Measurements from ENCODE around the gene RPL28.

RPL28 gene

DNA sequence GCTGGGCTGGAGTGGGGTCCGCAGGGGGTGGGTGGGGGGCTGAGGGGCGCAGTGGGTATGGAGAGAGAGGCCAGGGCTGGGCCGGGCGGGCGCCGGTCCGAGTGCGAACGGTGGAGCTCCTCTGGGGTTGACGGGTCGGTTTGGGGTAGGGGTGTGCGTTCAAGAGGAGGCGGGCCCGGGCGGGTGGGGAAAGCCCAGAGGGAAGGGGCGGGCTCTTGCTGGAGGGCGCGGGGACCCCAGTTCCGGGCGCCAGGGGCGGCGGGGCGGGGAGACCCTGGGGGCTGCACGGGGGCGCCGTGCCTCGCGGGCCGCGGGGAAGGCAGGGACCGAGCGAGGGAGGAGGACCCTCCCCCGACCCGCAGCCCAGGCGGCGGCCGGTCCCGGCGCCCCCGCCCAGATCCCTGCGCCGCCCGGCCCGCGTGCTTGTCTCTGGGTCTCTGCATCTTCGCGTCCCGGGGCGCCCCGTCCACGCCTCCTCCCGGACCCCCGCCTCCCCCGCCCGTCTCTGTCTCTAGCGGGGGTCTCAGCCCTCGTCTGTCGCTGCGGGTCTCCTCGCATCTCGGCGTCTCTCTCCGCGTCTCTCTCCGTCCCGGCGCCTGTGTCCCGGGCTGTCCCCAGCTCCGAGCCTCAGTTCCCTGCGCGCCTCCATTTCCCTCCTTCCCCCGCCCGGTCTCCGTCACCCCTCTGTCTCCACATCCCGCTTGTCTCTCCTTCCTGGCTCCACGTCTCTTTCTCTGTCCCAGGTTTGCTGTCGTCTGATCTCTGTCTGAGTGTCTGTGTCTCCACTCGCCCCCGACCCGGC, 65.6 kb downstream of the RPL28 start:
- no peak for DNase-seq (ENCODE audit: low spot score)

DNA sequence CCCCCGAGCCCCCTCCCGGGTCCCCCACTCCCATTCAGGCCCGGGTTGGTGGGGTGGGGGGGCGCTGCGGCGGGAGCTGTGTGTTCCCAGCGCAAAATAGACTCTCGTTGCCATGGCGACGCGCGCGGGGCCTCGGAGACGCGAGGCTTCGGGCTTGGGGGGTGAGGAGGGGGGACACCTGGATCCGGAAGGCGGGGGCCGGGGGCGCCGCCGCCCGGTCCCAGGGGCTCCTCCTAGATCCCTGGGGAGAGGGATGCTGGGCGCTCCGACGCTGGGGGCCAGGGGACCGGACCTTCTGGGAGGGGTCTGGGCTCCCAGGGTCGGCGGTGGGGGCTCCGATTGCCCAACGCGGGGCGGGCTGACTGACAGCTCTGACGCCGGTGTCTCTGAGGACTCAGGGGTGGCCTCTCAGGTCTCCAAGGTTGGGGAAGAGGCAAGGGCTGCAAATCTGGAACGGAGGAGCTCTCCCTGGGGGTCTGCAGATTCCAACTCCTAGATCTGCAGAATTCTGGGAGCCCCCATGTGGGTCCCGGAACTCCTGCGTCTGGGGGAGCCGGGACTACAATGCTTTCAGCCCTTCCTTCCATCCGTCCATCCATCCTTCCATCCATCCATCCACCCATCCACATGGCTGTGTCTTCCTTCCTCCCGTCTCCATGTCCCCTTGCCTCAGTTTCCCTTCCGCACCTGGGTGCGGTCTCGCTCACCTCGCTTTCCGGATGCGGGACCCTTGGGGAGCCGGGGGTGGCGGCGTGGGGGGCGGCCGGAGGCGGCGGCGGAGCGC, 66.4 kb downstream of the RPL28 start:
- DNase-seq (ENCODE audit: low spot score): no peak

Measured in activated CD4-positive, alpha-beta T cell treated with anti-CD3 and anti-CD28 coated beads, Interleukin-2, Interleukin-4, amounts not matched to agents 100 ng/mL and 50 ng/mL, durations not matched to agents 16 hours and 8 hours (primary cell).